Superior temporal gyrus (tissue), 1 donor: ENCODE results near the gene MTHFD2.

Source experiments
- DNase-seq: peaks from one replicate; pipeline ENCODE4 v3.0.0-alpha.2; 2016; ENCODE audit errors: extremely low spot score

The MTHFD2 gene

GRCh38 chr2:74264281-74264680, 65.9 kb downstream of the MTHFD2 start:
- DNase-seq, result no peak

- no peak for DNase-seq
Measured at GRCh38 chr2:74267068-74267467, 68.7 kb downstream of the MTHFD2 start.
